Left lobe of liver (tissue), 2 donors: ENCODE measurements around the gene GSE1. TPM values are rescaled to one million over a fixed set of nuclear protein-coding genes. Genes with fewer than 3 reads are reported as not detected.

Experiments used
- ATAC-seq: fragments of 200-7000 bp; cut with Tn5 transposase; one replicate; pipeline ENCODE4 v1.9.1; 2020; ENCODE audit warnings: mild to moderate bottlenecking, moderate library complexity
- DNase-seq: peaks from one replicate; pipeline ENCODE4 v3.0.0-alpha.2; 2020; ENCODE audit warnings: low spot score
- total RNA-seq: library from RNA; stranded (reverse); gene quantifications from one replicate; pipeline ENCODE4 v1.2.1, GENCODE V29; 2021
- donor health status: DM: no; HTN: no; CAD: no; lungs with moderate emphysema.
- donor health status: DM: no; HTN: yes; CAD: no.

GSE1 gene
- total RNA-seq, 1 donor from 2014 or later = 38.3 TPM

GRCh38 chr16:85573696-85574641 is 39.2 kb upstream of the GSE1 start:
- ATAC-seq (peak; percentile 10), DNase-seq (no peak)

- DNase-seq = no peak
- peak; percentile 11 for ATAC-seq
Measured at GRCh38 chr16:85574672-85575475, 38.2 kb upstream of the GSE1 start.

GRCh38 chr16:85575920-85576319 is 37.2 kb upstream of the GSE1 start:
- DNase-seq = no peak
- ATAC-seq = no peak

- DNase-seq (no peak), ATAC-seq (no peak)
Measured at GRCh38 chr16:85576944-85577343, 36.2 kb upstream of the GSE1 start.

GRCh38 chr16:85577899-85578598 is 35.1 kb upstream of the GSE1 start:
- ATAC-seq = no peak
- DNase-seq = no peak

GRCh38 chr16:85578599-85578948 is 34.5 kb upstream of the GSE1 start:
- DNase-seq = no peak
- ATAC-seq = no peak

GRCh38 chr16:85579191-85579590 is 33.9 kb upstream of the GSE1 start:
- DNase-seq (no peak), ATAC-seq (no peak)

- no peak for ATAC-seq
Measured at GRCh38 chr16:85579923-85580580, 33.1 kb upstream of the GSE1 start.

GRCh38 chr16:85580684-85581083 is 32.4 kb upstream of the GSE1 start:
- DNase-seq = no peak
- ATAC-seq = peak; percentile 10

More at GRCh38 chr16:85579923-85580580, 33.1 kb upstream of the GSE1 start:
- DNase-seq = no peak

GRCh38 chr16:85582229-85582991 is 30.7 kb upstream of the GSE1 start:
- DNase-seq (no peak), ATAC-seq (no peak)

- ATAC-seq (no peak), DNase-seq (no peak)
Measured at GRCh38 chr16:85583491-85584181, 29.5 kb upstream of the GSE1 start.

- ATAC-seq = no peak
- DNase-seq = no peak
Measured at GRCh38 chr16:85584267-85584666, 28.9 kb upstream of the GSE1 start.

- ATAC-seq = no peak
- DNase-seq = no peak
Measured at GRCh38 chr16:85584819-85585282, 28.3 kb upstream of the GSE1 start.

GRCh38 chr16:85585711-85586110 is 27.4 kb upstream of the GSE1 start:
- DNase-seq = no peak
- no peak for ATAC-seq

- DNase-seq (no peak), ATAC-seq (peak; percentile 57)
Measured at GRCh38 chr16:85586380-85587104, 26.6 kb upstream of the GSE1 start.

- DNase-seq = no peak
Measured at GRCh38 chr16:85587762-85588556, 25.2 kb upstream of the GSE1 start.

GRCh38 chr16:85588562-85589503 is 24.3 kb upstream of the GSE1 start:
- no peak for ATAC-seq

More at GRCh38 chr16:85587762-85588556, 25.2 kb upstream of the GSE1 start:
- no peak for ATAC-seq

More at GRCh38 chr16:85588562-85589503, 24.3 kb upstream of the GSE1 start:
- DNase-seq = no peak
